Keratinocyte (primary cell): ENCODE measurements around the gene KCNN3. TPM values are rescaled to one million over a fixed set of nuclear protein-coding genes. Genes with fewer than 3 reads are reported as not detected.

Source experiments
- DNase-seq: peaks from one replicate; pipeline ENCODE4 v3.0.0-alpha.2; 2011; ENCODE audit warnings: low read depth, missing footprints, low spot score
- FAIRE-seq: peaks from 2 replicates; lab custom pipeline; 2011; peaks lifted over from hg19 to GRCh38; lab: Jason Lieb, UNC
- H2AFZ ChIP-seq: 2 replicates; pipeline ENCODE4 v1.6.0; 2012; ENCODE audit warnings: low read length, control low read depth, inconsistent platforms; ENCODE audit not compliant: control insufficient read depth
- H3K27ac ChIP-seq: 2 replicates; pipeline ENCODE4 v1.5.1; 2011; ENCODE audit warnings: low read length; ENCODE audit not compliant: control insufficient read depth, insufficient read depth
- H3K27me3 ChIP-seq: 3 replicates; pipeline ENCODE4 v1.6.0; 2011; ENCODE audit warnings: low read length; ENCODE audit not compliant: control insufficient read depth, insufficient read depth; ENCODE audit errors: extremely low read depth
- H3K36me3 ChIP-seq, 2 experiments: 2 replicates in 1 of 2; 3 replicates in 1 of 2; pipeline ENCODE4 v1.5.1; 2011; ENCODE audit warnings: low read length in 2 of 2, mild to moderate bottlenecking in 1 of 2; ENCODE audit not compliant: control insufficient read depth in 2 of 2, insufficient read depth in 2 of 2; ENCODE audit errors: extremely low read depth in 1 of 2
- H3K4me1 ChIP-seq: 3 replicates; pipeline ENCODE4 v1.5.1; 2011; ENCODE audit warnings: low read length; ENCODE audit not compliant: control insufficient read depth, insufficient read depth; ENCODE audit errors: extremely low read depth
- H3K4me2 ChIP-seq: 3 replicates; pipeline ENCODE4 v1.6.0; 2011; ENCODE audit warnings: low read depth, low read length; ENCODE audit not compliant: control insufficient read depth, insufficient read depth; ENCODE audit errors: extremely low read depth
- H3K4me3 ChIP-seq, 3 experiments: fragments of 200-600 bp in 1 of 3; sonication (generic) in 1 of 3; 2 replicates in 2 of 3; 3 replicates in 1 of 3; pipeline ENCODE4 v1.5.1; 2011 to 2016; ENCODE audit warnings: low read length in 3 of 3, mild to moderate bottlenecking in 3 of 3, control low read depth in 2 of 3, inconsistent platforms in 1 of 3, low read depth in 1 of 3, mixed read lengths in 1 of 3, mixed run types in 1 of 3, moderate library complexity in 1 of 3; ENCODE audit not compliant: control insufficient read depth in 2 of 3, insufficient read depth in 2 of 3; ENCODE audit errors: extremely low read depth in 1 of 3
- H3K79me2 ChIP-seq: 2 replicates; pipeline ENCODE4 v1.6.0; 2012; ENCODE audit warnings: low read length; ENCODE audit not compliant: control insufficient read depth, insufficient read depth
- H3K9ac ChIP-seq: 3 replicates; pipeline ENCODE4 v1.6.0; 2011; ENCODE audit warnings: low read length; ENCODE audit not compliant: control insufficient read depth, insufficient read depth; ENCODE audit errors: extremely low read depth
- H3K9me1 ChIP-seq: 3 replicates; pipeline ENCODE4 v1.6.0; 2011; ENCODE audit warnings: low read length; ENCODE audit not compliant: control insufficient read depth, insufficient read depth; ENCODE audit errors: extremely low read depth
- H3K9me3 ChIP-seq: 2 replicates; pipeline ENCODE4 v1.5.1; 2012; ENCODE audit warnings: low read depth, low read length; ENCODE audit not compliant: control insufficient read depth
- H4K20me1 ChIP-seq: 3 replicates; pipeline ENCODE4 v1.6.0; 2011; ENCODE audit warnings: low read length; ENCODE audit not compliant: control insufficient read depth, insufficient read depth; ENCODE audit errors: extremely low read depth
- EZH2 ChIP-seq: IDR thresholded peaks from one replicate; pipeline ENCODE4 v1.6.1; 2012; ENCODE audit warnings: inconsistent platforms, mild to moderate bottlenecking, low read length, moderate library complexity
- dilution Hi-C: fragments of 300-500 bp; cut with MboI; formaldehyde crosslinking; loops from one replicate; pipeline ENCODE4 v1.7.0; 2020; ENCODE audit warnings: low sequenced_read_pairs; ENCODE audit not compliant: extremely low pct_ligation_motif_present
- polyA plus RNA-seq, 5 experiments: library from polyadenylated mRNA; depleted of rRNA in 3 of 5; stranded (reverse) in 3 of 5; stranded (forward) in 1 of 5; unstranded in 1 of 5; fragments of >200 nt; gene quantifications; 1 replicate in 1 of 5; 2 replicates in 3 of 5; 3 replicates in 1 of 5; pipeline versions ENCODE4 v1.2.1 to v1.2.3, GENCODE V29; 2011 to 2012; ENCODE audit warnings: missing spikeins in 2 of 5, low read depth in 1 of 5, low replicate concordance in 1 of 5
- TF ChIP-seq, protein P1 (sequence below), 3 experiments: IDR thresholded peaks in 1 of 3; conservative IDR thresholded peaks in 1 of 3; optimal IDR thresholded peaks in 1 of 3; 2 replicates in 2 of 3; 3 replicates in 1 of 3; pipeline versions ENCODE3 to v1.5.1; 2011; ENCODE audit warnings: low read length in 3 of 3, mild to moderate bottlenecking in 3 of 3, moderate library complexity in 2 of 3, control low read depth in 1 of 3, inconsistent platforms in 1 of 3; ENCODE audit not compliant: insufficient read depth in 2 of 3; ENCODE audit errors: extremely low read depth in 1 of 3

KCNN3 gene
- polyA plus RNA-seq, 1 donor (not counting 4 experiments of a cell fraction or from before 2014, with no cell fraction given) = 0.05 TPM

GRCh38 chr1:154876842-154877369, 6.8 kb upstream of the KCNN3 start:
- DNase-seq (no peak), FAIRE-seq (no peak)
- H3K4me3 ChIP-seq = no peak overlapping the region
- no peaks in the 10 kb centered on the region for H3K79me2 ChIP-seq
- no peaks in the 10 kb centered on the region for H4K20me1 ChIP-seq
- no peaks in the 10 kb centered on the region for H3K36me3 ChIP-seq
- H3K27ac ChIP-seq = no peak overlapping the region
- dilution Hi-C loops = no loop called here
- no peak overlapping the region for H3K9ac ChIP-seq
- no peaks in the 10 kb centered on the region for H3K9me3 ChIP-seq
- H2AFZ ChIP-seq = no peak overlapping the region
- H3K27me3 ChIP-seq = peaks cover 3% of the 10 kb centered on the region
- no peaks in the 10 kb centered on the region for H3K9me1 ChIP-seq
- H3K4me1 ChIP-seq = no peaks in the 10 kb centered on the region
- TF ChIP-seq, protein P1, sequence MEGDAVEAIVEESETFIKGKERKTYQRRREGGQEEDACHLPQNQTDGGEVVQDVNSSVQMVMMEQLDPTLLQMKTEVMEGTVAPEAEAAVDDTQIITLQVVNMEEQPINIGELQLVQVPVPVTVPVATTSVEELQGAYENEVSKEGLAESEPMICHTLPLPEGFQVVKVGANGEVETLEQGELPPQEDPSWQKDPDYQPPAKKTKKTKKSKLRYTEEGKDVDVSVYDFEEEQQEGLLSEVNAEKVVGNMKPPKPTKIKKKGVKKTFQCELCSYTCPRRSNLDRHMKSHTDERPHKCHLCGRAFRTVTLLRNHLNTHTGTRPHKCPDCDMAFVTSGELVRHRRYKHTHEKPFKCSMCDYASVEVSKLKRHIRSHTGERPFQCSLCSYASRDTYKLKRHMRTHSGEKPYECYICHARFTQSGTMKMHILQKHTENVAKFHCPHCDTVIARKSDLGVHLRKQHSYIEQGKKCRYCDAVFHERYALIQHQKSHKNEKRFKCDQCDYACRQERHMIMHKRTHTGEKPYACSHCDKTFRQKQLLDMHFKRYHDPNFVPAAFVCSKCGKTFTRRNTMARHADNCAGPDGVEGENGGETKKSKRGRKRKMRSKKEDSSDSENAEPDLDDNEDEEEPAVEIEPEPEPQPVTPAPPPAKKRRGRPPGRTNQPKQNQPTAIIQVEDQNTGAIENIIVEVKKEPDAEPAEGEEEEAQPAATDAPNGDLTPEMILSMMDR (optimal IDR thresholded peaks at IDR 0.05 in 1 of 3, IDR thresholded peaks at IDR 0.05 in 1 of 3, conservative IDR thresholded peaks at IDR 0.05 in 1 of 3; ENCODE audit: extremely low read depth in 1 of 3, insufficient read depth in 2 of 3, low read length in 3 of 3) = no peak
- no peak for TF ChIP-seq EZH2
- H3K4me2 ChIP-seq = no peak overlapping the region

- H3K9me1 ChIP-seq = no peaks in the 10 kb centered on the region
- peaks cover 2% of the 10 kb centered on the region for H3K4me1 ChIP-seq
- peaks cover 10% of the 10 kb centered on the region for H3K27me3 ChIP-seq
- DNase-seq (no peak), FAIRE-seq (no peak)
- no peak for TF ChIP-seq EZH2
- TF ChIP-seq, protein P1 (optimal IDR thresholded peaks at IDR 0.05 in 1 of 3, IDR thresholded peaks at IDR 0.05 in 1 of 3, conservative IDR thresholded peaks at IDR 0.05 in 1 of 3; ENCODE audit: extremely low read depth in 1 of 3, insufficient read depth in 2 of 3, low read length in 3 of 3) = no peak
- H4K20me1 ChIP-seq = no peaks in the 10 kb centered on the region
- no peaks in the 10 kb centered on the region for H3K9me3 ChIP-seq
- H3K27ac ChIP-seq = no peak overlapping the region
- no peak overlapping the region for H2AFZ ChIP-seq
- H3K36me3 ChIP-seq = no peaks in the 10 kb centered on the region
- dilution Hi-C loops = no loop called here
- no peaks in the 10 kb centered on the region for H3K79me2 ChIP-seq
- H3K9ac ChIP-seq = no peak overlapping the region
- H3K4me3 ChIP-seq = no peak overlapping the region
- H3K4me2 ChIP-seq = no peak overlapping the region
These were observed 4.4 kb upstream of the KCNN3 start for GRCh38 chr1:154874465-154874864.
